Transverse colon (tissue), 4 donors: ENCODE measurements around the gene SDHC. TPM values are rescaled to one million over a fixed set of nuclear protein-coding genes. Genes with fewer than 3 reads are reported as not detected.

ENCODE experiments used
- DNase-seq: peaks from one replicate; pipeline ENCODE4 v3.0.0-alpha.2; 2019
- H3K27ac ChIP-seq, 4 donors: fragments of 200-600 bp; sonication (generic); 2 replicates each; pipeline ENCODE4 v1.5.1; 2016 to 2018; ENCODE audit warnings: inconsistent platforms in 4 of 4
- H3K27me3 ChIP-seq: fragments of 200-600 bp; sonication (generic); 2 replicates; pipeline ENCODE4 v1.5.1; 2017; ENCODE audit warnings: inconsistent platforms
- H3K36me3 ChIP-seq, 4 donors: fragments of 200-600 bp; sonication (generic); 2 replicates each; pipeline ENCODE4 v1.5.1; 2017 to 2019; ENCODE audit warnings: inconsistent platforms in 4 of 4
- H3K4me1 ChIP-seq, 4 donors: fragments of 200-600 bp; sonication (generic); 2 replicates each; pipeline ENCODE4 v1.5.1; 2017 to 2020; ENCODE audit warnings: inconsistent platforms in 4 of 4
- H3K4me3 ChIP-seq, 4 donors: fragments of 200-600 bp; sonication (generic); 1 replicate in 1 of 4; 2 replicates in 3 of 4; pipeline versions ENCODE4 v1.5.1 to v1.6.1; 2017 to 2019; ENCODE audit warnings: inconsistent platforms in 4 of 4
- H3K9me3 ChIP-seq, 2 donors: fragments of 200-600 bp; sonication (generic); 2 replicates each; pipeline ENCODE4 v1.5.1; 2017 to 2019; ENCODE audit warnings: inconsistent platforms in 2 of 2
- CTCF ChIP-seq, 5 experiments: fragments of 200-600 bp in 3 of 5; fragments of 450-650 bp in 2 of 5; sonication (generic) in 3 of 5; IDR thresholded peaks; 1 replicate in 2 of 5; 2 replicates in 3 of 5; pipeline ENCODE4 v1.5.1; 2016 to 2017; ENCODE audit warnings: antibody characterized with exemption in 5 of 5, inconsistent platforms in 3 of 5, mild to moderate bottlenecking in 2 of 5, moderate library complexity in 1 of 5
- EP300 ChIP-seq: sonication (generic); formaldehyde crosslinking; IDR thresholded peaks from one replicate; pipeline ENCODE4 v1.6.1; 2017; ENCODE audit warnings: antibody characterized with exemption, low read depth
- POLR2A ChIP-seq: fragments of 450-650 bp; IDR thresholded peaks from one replicate; pipeline ENCODE4 v1.6.1; 2016; ENCODE audit warnings: antibody characterized with exemption, mild to moderate bottlenecking, moderate library complexity
- POLR2AphosphoS5 ChIP-seq, 3 donors: sonication (generic); formaldehyde crosslinking; IDR thresholded peaks; one replicate each; pipeline ENCODE4 v1.6.1; 2016; ENCODE audit warnings: antibody characterized with exemption in 3 of 3
- WGBS, 2 donors: methylation state at CpG; one replicate each; pipeline ENCODE4 v1.1.5; 2018; ENCODE audit warnings: low coverage in 1 of 2; 5-methylcytosine and 5-hydroxymethylcytosine counted together
- in situ Hi-C, 4 donors: fragments of 200-750 bp; cut with MboI; loops; one replicate each; pipeline versions ENCODE4 v1.15.0 to v1.15.1; 2017; ENCODE audit warnings: low sequenced_read_pairs in 3 of 4, low pct_ligation_motif_present in 1 of 4, low pct_unique_long_range_greater_than_20kb in 1 of 4
- intact Hi-C: fragments of 100-400 bp; cut with DNase I; formaldehyde crosslinking; loops from one replicate; pipeline ENCODE4 v1.15.1; 2023; ENCODE audit warnings: low total_unique reads
- total RNA-seq, 4 donors: library from RNA; depleted of rRNA; stranded (reverse); fragments of >200 nt; gene quantifications; one replicate each; pipeline ENCODE4 v1.1.0, GENCODE V29; 2016

SDHC gene
- total RNA-seq, 4 donors from 2014 or later = 32.1 to 223 (median 52.5) TPM

- Histone ChIP-seq H3K27ac (no peak overlapping the region), H3K27me3 (no peaks in the 10 kb centered on the region), H3K9me3 (no peaks in the 10 kb centered on the region), H3K36me3 (no peaks in the 10 kb centered on the region), H3K4me1 (no peaks in the 10 kb centered on the region), H3K4me3 (no peak overlapping the region)
- in situ Hi-C loops (no loop called here), intact Hi-C loops (no loop called here)
- no peak for DNase-seq
- 66 to 83% methylated on average over 4 to 5 of the region's 5 CpGs for WGBS, 2 donors
- no peak for TF ChIP-seq EP300
- no peak for TF ChIP-seq CTCF (IDR thresholded peaks at IDR 0.05)
- no peak for TF ChIP-seq POLR2A
- TF ChIP-seq POLR2AphosphoS5 (IDR thresholded peaks at IDR 0.05) = no peak
Measured at GRCh38 chr1:161285521-161285920, 28.7 kb upstream of the SDHC start.

GRCh38 chr1:161287482-161288054 lies 26.6 kb upstream of the SDHC start:
- no peak overlapping the region for H3K4me3 ChIP-seq
- no peaks in the 10 kb centered on the region for H3K36me3 ChIP-seq
- no peak for TF ChIP-seq POLR2AphosphoS5 (IDR thresholded peaks at IDR 0.05)
- no peak for TF ChIP-seq CTCF (IDR thresholded peaks at IDR 0.05)
- no peak for TF ChIP-seq POLR2A
- no peak for TF ChIP-seq EP300
- intact Hi-C loops = no loop called here
- no peaks in the 10 kb centered on the region for H3K4me1 ChIP-seq
- H3K27ac ChIP-seq = no peak overlapping the region
- H3K9me3 ChIP-seq = no peaks in the 10 kb centered on the region
- no peaks in the 10 kb centered on the region for H3K27me3 ChIP-seq
- WGBS, 2 donors = 60 to 78% methylated on average over 3 of the region's 3 CpGs
- in situ Hi-C loops = no loop called here
- DNase-seq = no peak

- H3K4me3 ChIP-seq = no peak overlapping the region
- H3K27me3 ChIP-seq = no peaks in the 10 kb centered on the region
- intact Hi-C loops = no loop called here
- 81% methylated on average over 1 of the region's 1 CpG; no CpG with 5 or more reads in 1 of the 2 donors for WGBS, 2 donors
- no peaks in the 10 kb centered on the region for H3K36me3 ChIP-seq
- no peak for TF ChIP-seq EP300
- TF ChIP-seq POLR2A = no peak
- TF ChIP-seq CTCF (IDR thresholded peaks at IDR 0.05) = no peak
- no peak for TF ChIP-seq POLR2AphosphoS5 (IDR thresholded peaks at IDR 0.05)
- H3K27ac ChIP-seq = no peak overlapping the region
- no peaks in the 10 kb centered on the region for H3K4me1 ChIP-seq
- no peaks in the 10 kb centered on the region for H3K9me3 ChIP-seq
- no peak for DNase-seq
- in situ Hi-C loops = no loop called here
Measured at GRCh38 chr1:161290779-161291178, 23.4 kb upstream of the SDHC start.

- TF ChIP-seq EP300 = no peak
- no peak for TF ChIP-seq POLR2A
- no peak for TF ChIP-seq POLR2AphosphoS5 (IDR thresholded peaks at IDR 0.05)
- TF ChIP-seq CTCF (IDR thresholded peaks at IDR 0.05) = no peak
- Histone ChIP-seq H3K9me3 (no peaks in the 10 kb centered on the region), H3K36me3 (no peaks in the 10 kb centered on the region), H3K4me1 (no peaks in the 10 kb centered on the region), H3K27me3 (no peaks in the 10 kb centered on the region), H3K4me3 (no peak overlapping the region), H3K27ac (no peak overlapping the region)
- intact Hi-C loops = no loop called here
- DNase-seq = no peak
- in situ Hi-C loops = no loop called here
Measured at GRCh38 chr1:161297415-161297814, 16.8 kb upstream of the SDHC start.
